T-cell (primary cell): Measurements from ENCODE around the gene C14orf119. TPM values are rescaled to one million over a fixed set of nuclear protein-coding genes. Genes with fewer than 3 reads are reported as not detected.
A peak's percentile ranks its signal among the peaks of the same experiment; 100 is the strongest.

Experiments
- ATAC-seq, 4 experiments: fragments of 200-7000 bp in 3 of 4; fragments of 150-1000 bp in 1 of 4; cut with Tn5 transposase; replicated peaks in 1 of 4; 1 replicate in 3 of 4; 2 replicates in 1 of 4; pipeline ENCODE4 v1.10.0; 2021; ENCODE audit warnings: moderate library complexity in 3 of 4, mild to moderate bottlenecking in 2 of 4, moderate number of reproducible peaks in 1 of 4
- CTCF ChIA-PET, 2 donors: fragments of 300-600 bp; sonication (Branson Sonifier 250); formaldehyde crosslinking; loops; one replicate each; lab custom pipeline; 2022; ENCODE audit warnings: antibody characterized with exemption in 2 of 2; lab: Charles Lee
- POLR2A ChIA-PET, 2 donors: fragments of 300-600 bp; sonication (Branson Sonifier 250); formaldehyde crosslinking; loops; one replicate each; lab custom pipeline; 2022; ENCODE audit warnings: antibody characterized with exemption in 2 of 2; lab: Charles Lee
- DNase-seq, 35 experiments: peaks; one replicate each; pipeline versions ENCODE4 v3.0.0 to v3.0.0-alpha.2; 2013 to 2023
- H3K27ac ChIP-seq: one replicate; pipeline ENCODE4 v1.5.1; 2013; ENCODE audit warnings: low read length
- H3K27me3 ChIP-seq, 2 experiments: replicated peaks in 1 of 2; 1 replicate in 1 of 2; 2 replicates in 1 of 2; pipeline versions ENCODE4 v1.6.1 to v1.7.0; 2013; ENCODE audit warnings: low read length in 1 of 2, mixed read lengths in 1 of 2; ENCODE audit not compliant: control insufficient read depth in 2 of 2, insufficient read depth in 2 of 2; ENCODE audit errors: extremely low read depth in 1 of 2
- H3K36me3 ChIP-seq, 2 donors: 1 replicate in 1 of 2; 2 replicates in 1 of 2; pipeline versions ENCODE4 v1.6.1 to v1.7.0; 2013; ENCODE audit warnings: low read length in 1 of 2; ENCODE audit not compliant: control insufficient read depth in 2 of 2, insufficient read depth in 1 of 2; ENCODE audit errors: extremely low read depth in 1 of 2
- H3K4me1 ChIP-seq, 2 experiments: 1 replicate in 1 of 2; 2 replicates in 1 of 2; pipeline versions ENCODE4 v1.6.1 to v1.7.0; 2013; ENCODE audit warnings: low read length in 2 of 2, mixed read lengths in 1 of 2; ENCODE audit not compliant: insufficient read depth in 2 of 2, control insufficient read depth in 1 of 2; ENCODE audit errors: extremely low read depth in 1 of 2
- H3K4me3 ChIP-seq, 2 donors: 1 replicate in 1 of 2; 2 replicates in 1 of 2; pipeline versions ENCODE4 v1.5.1 to v1.7.0; 2013; ENCODE audit warnings: mild to moderate bottlenecking in 2 of 2, low read length in 1 of 2, moderate library complexity in 1 of 2; ENCODE audit not compliant: control insufficient read depth in 1 of 2; ENCODE audit errors: extremely low read depth in 1 of 2
- H3K9me3 ChIP-seq: 2 replicates; pipeline ENCODE4 v1.7.0; 2013
- H3K27ac Mint-ChIP-seq, 2 donors: one replicate each; pipeline ENCODE4 v1.8.0; 2020 to 2021; ENCODE audit warnings: mild to moderate bottlenecking in 2 of 2, mixed read lengths in 2 of 2
- H3K27me3 Mint-ChIP-seq, 2 donors: one replicate each; pipeline ENCODE4 v1.8.0; 2021 to 2022; ENCODE audit warnings: mixed read lengths in 2 of 2
- H3K36me3 Mint-ChIP-seq: one replicate; pipeline ENCODE4 v1.8.0; 2021; ENCODE audit warnings: mixed read lengths
- H3K4me1 Mint-ChIP-seq, 3 donors: one replicate each; pipeline ENCODE4 v1.8.0; 2020 to 2022; ENCODE audit warnings: mixed read lengths in 3 of 3, mild to moderate bottlenecking in 1 of 3
- H3K4me3 Mint-ChIP-seq, 3 donors: one replicate each; pipeline ENCODE4 v1.8.0; 2020 to 2022; ENCODE audit warnings: mild to moderate bottlenecking in 3 of 3, mixed read lengths in 3 of 3, moderate library complexity in 3 of 3
- H3K9me3 Mint-ChIP-seq, 3 donors: one replicate each; pipeline ENCODE4 v1.8.0; 2020 to 2022; ENCODE audit warnings: mixed read lengths in 3 of 3
- WGBS: methylation state at CpG from one replicate; pipeline ENCODE4 v1.1.5; 2013; ENCODE audit warnings: missing lambda C conversion rate; ENCODE audit not compliant: insufficient coverage; 5-methylcytosine and 5-hydroxymethylcytosine counted together
- total RNA-seq, 35 experiments: library from RNA in 6 of 35; stranded (reverse) in 6 of 35; fragments of 120-200 nt in 1 of 35; gene quantifications; one replicate each; pipeline versions ENCODE4 v1.2.1 to v1.2.4 and lab custom pipeline; 2013 to 2026

C14orf119 gene
- total RNA-seq, 5 donors from 2014 or later (not counting 1 experiment from before 2014, with no cell fraction given) = 9.5 to 47.7 (median 43.6) TPM

DNA sequence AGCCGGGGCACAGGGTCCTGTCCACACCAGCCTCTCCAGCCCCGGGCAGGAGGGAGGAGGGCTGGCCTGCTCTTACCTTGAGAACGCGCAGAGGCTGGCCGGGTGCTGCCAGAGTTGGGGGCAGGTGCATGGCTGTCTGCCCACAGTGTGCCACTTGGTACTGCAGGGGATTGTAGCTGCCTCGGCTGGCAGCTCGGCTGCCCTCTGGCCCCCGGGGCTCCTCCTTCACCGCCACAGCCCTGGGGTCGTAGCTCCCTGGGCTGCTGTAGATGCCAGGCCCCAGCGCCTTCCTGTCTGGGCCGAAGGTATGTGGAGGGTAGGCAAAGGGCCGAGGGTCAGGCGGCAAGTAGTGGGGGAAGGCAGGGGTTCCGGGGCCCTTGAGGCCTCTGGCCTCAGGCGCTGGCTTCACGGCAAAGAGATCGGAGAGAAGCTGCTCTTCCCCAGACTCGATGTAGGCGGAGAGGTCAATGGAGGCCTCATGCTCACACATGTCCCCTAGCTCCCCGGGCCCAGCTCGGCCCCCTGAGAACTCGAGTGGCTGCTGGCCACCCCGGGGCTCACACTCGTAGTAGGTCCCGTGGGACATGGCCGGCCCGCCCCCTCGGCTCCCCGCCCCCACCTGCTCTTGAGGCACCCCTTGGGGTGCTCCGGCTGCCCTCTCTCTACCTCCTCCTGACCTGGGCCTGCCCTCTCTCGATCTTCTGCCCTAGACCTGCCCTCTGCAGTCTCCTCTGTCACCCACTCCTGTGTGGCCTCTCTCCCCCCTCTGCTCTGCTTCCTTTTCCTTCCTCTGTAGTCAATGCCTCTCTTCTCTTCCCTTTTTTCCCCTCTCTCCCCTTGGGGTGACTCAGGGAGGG lies 23.4 kb downstream of the C14orf119 start, which contains the start of gene CEBPE:
TSS of gene CEBPE (minus strand) at position 750 of the 857 bp plus-strand sequence. CDS start at position 586, 164 bp downstream.
- H3K4me1 ChIP-seq = peaks cover 32 to 53% of the 10 kb centered on the region in 2 experiments
- CTCF ChIA-PET = interaction anchor here (0.6 to 2.1 kb wide), 4 partner anchors 41 to 174 kb away, joined by 3 to 12 read pairs (median 4); no protein-coding TSS in a partner anchor
- peak within 1 kb of the TSS; percentile 96 to 99 for H3K27ac Mint-ChIP-seq
- H3K4me3 Mint-ChIP-seq = peak within 1 kb of the TSS; percentile 47 to 81 (median 47)
- no peaks in the 10 kb centered on the region for H3K36me3 Mint-ChIP-seq
- H3K4me1 Mint-ChIP-seq = peaks cover 65 to 67% (median 66%) of the 10 kb centered on the region in 3 donors
- POLR2A ChIA-PET = interaction anchor here (0.6 kb wide), 2 partner anchors 24 to 65 kb away, joined by 3 to 6 read pairs; no protein-coding TSS in a partner anchor
- ATAC-seq = no peak
- H3K4me3 ChIP-seq = peak within 1 kb of the TSS; percentile 8 to 52
- H3K36me3 ChIP-seq = no peaks in the 10 kb centered on the region
- peaks cover 0 to 11% of the 10 kb centered on the region in 2 donors for H3K27me3 Mint-ChIP-seq
- H3K9me3 Mint-ChIP-seq = no peaks in the 10 kb centered on the region
- H3K27ac ChIP-seq = peak within 1 kb of the TSS; percentile 77
- no peaks in the 10 kb centered on the region for H3K9me3 ChIP-seq
- no peak for DNase-seq
- peaks cover 0 to 12% of the 10 kb centered on the region in 2 experiments for H3K27me3 ChIP-seq
- 92% methylated on average over 16 of the region's 32 CpGs for WGBS

DNA sequence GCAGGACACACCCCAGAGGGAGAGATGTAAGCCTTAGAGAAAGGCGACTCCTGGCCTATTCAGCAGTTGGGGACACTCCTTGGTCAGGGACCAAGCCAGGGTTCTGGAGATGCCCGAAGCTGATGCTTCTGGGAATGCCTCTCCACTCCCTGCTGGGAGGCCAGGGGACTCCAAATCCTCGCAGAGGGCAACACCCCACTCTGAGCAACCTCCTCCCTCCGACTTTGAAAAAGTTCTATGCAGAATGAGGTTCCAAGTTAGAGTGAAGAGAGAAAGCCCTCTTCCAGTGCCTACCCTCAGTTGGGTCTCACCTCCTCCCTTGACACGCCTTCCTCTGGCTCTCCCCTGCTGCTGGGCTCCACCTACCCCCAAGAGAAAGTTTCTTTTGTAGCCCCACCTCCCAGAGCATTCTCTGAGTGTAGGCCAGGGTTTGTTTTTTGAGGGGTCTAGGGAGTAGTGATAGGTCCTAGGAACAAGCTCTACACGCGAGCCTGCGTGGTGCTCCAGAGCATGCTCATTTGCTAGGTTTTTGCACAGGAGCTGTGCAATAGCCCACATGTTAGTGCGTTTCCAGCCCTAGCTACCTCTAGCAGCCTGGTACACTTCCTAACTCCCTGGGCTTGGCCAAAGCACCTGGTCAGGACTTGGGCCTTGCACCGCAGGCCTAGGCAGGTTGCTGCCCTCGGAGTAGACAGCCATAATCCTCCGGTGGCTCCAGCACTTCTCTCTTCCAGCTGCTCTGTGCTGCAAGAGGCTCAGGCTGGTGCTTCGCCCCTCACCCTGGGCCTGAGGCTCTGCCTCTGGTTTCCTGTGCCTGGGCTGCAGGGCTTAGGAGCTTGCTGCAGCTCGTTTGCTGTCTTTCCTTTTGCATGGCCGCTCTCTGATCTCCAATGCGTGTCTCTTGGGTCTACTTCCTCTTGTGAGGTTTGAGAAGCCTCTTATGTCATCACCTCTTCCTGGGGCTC lies 24.3 kb downstream of the C14orf119 start:
- ChIA-PET CTCF (interaction anchor here (0.6 to 3.0 kb wide), 11 partner anchors 11 to 85 kb away, joined by 3 to 74 read pairs (median 4); partner anchors contain the start of genes ACIN1 (in 1 of the 2), C14orf119 (in 1 of the 2) and SLC7A8 (in 1 of the 2)), POLR2A (interaction anchor here in 1 of 2 donors (0.5 to 0.8 kb wide), 3 partner anchors 25 to 72 kb away, joined by 3 to 8 read pairs (median 3); no protein-coding TSS in a partner anchor)
- Mint-ChIP-seq H3K27ac (peak overlapping the region; percentile 96 to 99), H3K4me1 (peaks cover 61 to 62% (median 61%) of the 10 kb centered on the region in 3 donors), H3K36me3 (no peaks in the 10 kb centered on the region), H3K4me3 (peak overlapping the region; percentile 47 to 81 (median 47)), H3K27me3 (peaks cover 0 to 7% of the 10 kb centered on the region in 2 donors), H3K9me3 (no peaks in the 10 kb centered on the region)
- ATAC-seq (peak; percentile 72 to 88 (median 78)), DNase-seq (peak in 33 of 35 experiments; percentile 21 to 74 (median 45))
- WGBS = 27% methylated on average over 8 of the region's 16 CpGs
- Histone ChIP-seq H3K4me1 (peaks cover 32 to 53% of the 10 kb centered on the region in 2 experiments), H3K27ac (peak overlapping the region; percentile 77), H3K36me3 (no peaks in the 10 kb centered on the region), H3K4me3 (peak overlapping the region; percentile 8 to 52), H3K9me3 (no peaks in the 10 kb centered on the region), H3K27me3 (peaks cover 0 to 7% of the 10 kb centered on the region in 2 experiments)

GRCh38 chr14:23120541-23121251 lies 25.4 kb downstream of the C14orf119 start:
- peak overlapping the region; percentile 96 to 99 for H3K27ac Mint-ChIP-seq
- Histone ChIP-seq H3K36me3 (no peaks in the 10 kb centered on the region), H3K9me3 (no peaks in the 10 kb centered on the region), H3K4me1 (peaks cover 32 to 53% of the 10 kb centered on the region in 2 experiments), H3K27me3 (peaks cover 0 to 4% of the 10 kb centered on the region in 2 experiments), H3K27ac (peak overlapping the region; percentile 77), H3K4me3 (peak overlapping the region; percentile 10 to 36)
- DNase-seq (peak; percentile 33 to 88 (median 61)), ATAC-seq (peak; percentile 58 to 71 (median 64))
- peaks cover 0 to 3% of the 10 kb centered on the region in 2 donors for H3K27me3 Mint-ChIP-seq
- 0% methylated on average over 1 of the region's 9 CpGs for WGBS
- H3K4me1 Mint-ChIP-seq = peaks cover 55 to 58% (median 57%) of the 10 kb centered on the region in 3 donors
- H3K9me3 Mint-ChIP-seq = no peaks in the 10 kb centered on the region
- ChIA-PET POLR2A (interaction anchor here (0.6 to 0.8 kb wide), 2 partner anchors 65 to 86 kb away, joined by 3 to 5 read pairs; no protein-coding TSS in a partner anchor), CTCF (interaction anchor here (0.6 to 3.0 kb wide), 24 partner anchors 9 to 1603 kb away, joined by 3 to 74 read pairs (median 4); partner anchors contain the start of genes ACIN1 (in 1 of the 2), C14orf119 (in 1 of the 2), HOMEZ (in 1 of the 2) and PABPN1 (in 1 of the 2))
- H3K36me3 Mint-ChIP-seq = no peaks in the 10 kb centered on the region
- H3K4me3 Mint-ChIP-seq = peak overlapping the region; percentile 52 to 81 (median 56)

- H3K27me3 Mint-ChIP-seq = no peaks in the 10 kb centered on the region
- Histone ChIP-seq H3K36me3 (no peaks in the 10 kb centered on the region), H3K4me1 (peaks cover 32 to 53% of the 10 kb centered on the region in 2 experiments), H3K27me3 (peaks cover 0 to 4% of the 10 kb centered on the region in 2 experiments), H3K27ac (peak overlapping the region; percentile 77), H3K4me3 (no peak overlapping the region), H3K9me3 (no peaks in the 10 kb centered on the region)
- H3K9me3 Mint-ChIP-seq = no peaks in the 10 kb centered on the region
- no peaks in the 10 kb centered on the region for H3K36me3 Mint-ChIP-seq
- peak overlapping the region in 2 of 3 donors; percentile 52 to 81 for H3K4me3 Mint-ChIP-seq
- H3K27ac Mint-ChIP-seq = peak overlapping the region; percentile 96 to 99
- ChIA-PET POLR2A (interaction anchor here (0.5 to 0.6 kb wide), 2 partner anchors 27 to 87 kb away, joined by 3 to 5 read pairs; no protein-coding TSS in a partner anchor), CTCF (interaction anchor here (0.5 to 3.0 kb wide), 21 partner anchors 8 to 259 kb away, joined by 3 to 74 read pairs (median 4); partner anchors contain the start of genes ACIN1 (in 1 of the 2), C14orf119 (in 1 of the 2), HOMEZ (in 1 of the 2) and PABPN1 (in 1 of the 2))
- ATAC-seq = no peak
- peak in 3 of 35 experiments; percentile 12 to 18 (median 18) for DNase-seq
- peaks cover 54 to 55% (median 55%) of the 10 kb centered on the region in 3 donors for H3K4me1 Mint-ChIP-seq
- WGBS = 15% methylated on average over 6 of the region's 6 CpGs
These were observed 26.1 kb downstream of the C14orf119 start for GRCh38 chr14:23121361-23121771.

- ATAC-seq = no peak
- no peaks in the 10 kb centered on the region for H3K9me3 Mint-ChIP-seq
- POLR2A ChIA-PET = no interaction called here
These were observed 26.8 kb downstream of the C14orf119 start for GRCh38 chr14:23122086-23122485.

More at GRCh38 chr14:23122086-23122485, 26.8 kb downstream of the C14orf119 start:
- WGBS = 81% methylated on average over 2 of the region's 6 CpGs
- no peaks in the 10 kb centered on the region for H3K36me3 Mint-ChIP-seq
- DNase-seq = no peak
- Histone ChIP-seq H3K36me3 (no peaks in the 10 kb centered on the region), H3K4me3 (no peak overlapping the region), H3K9me3 (no peaks in the 10 kb centered on the region), H3K4me1 (peaks cover 32 to 48% of the 10 kb centered on the region in 2 experiments), H3K27me3 (peaks cover 0 to 10% of the 10 kb centered on the region in 2 experiments), H3K27ac (no peak overlapping the region)
- CTCF ChIA-PET = interaction anchor here (0.6 to 3.0 kb wide), 8 partner anchors 8 to 230 kb away, joined by 3 to 74 read pairs (median 4); partner anchors contain the start of genes ACIN1 (in 1 of the 2), C14orf119 (in 1 of the 2), SLC22A17 (in 1 of the 2) and SLC7A8 (in 1 of the 2)
- H3K27me3 Mint-ChIP-seq = no peaks in the 10 kb centered on the region
- no peak overlapping the region for H3K4me3 Mint-ChIP-seq
- peaks cover 47 to 49% (median 48%) of the 10 kb centered on the region in 3 donors for H3K4me1 Mint-ChIP-seq
- H3K27ac Mint-ChIP-seq = peak overlapping the region in 1 of 2 donors; percentile 34
